ENCODE measurements around the gene ANGPTL7. TPM values are rescaled to one million over a fixed set of nuclear protein-coding genes. Genes with fewer than 3 reads are reported as not detected.

The ANGPTL7 gene
- total RNA-seq, 1 experiment from 2014 or later = not detected

DNA sequence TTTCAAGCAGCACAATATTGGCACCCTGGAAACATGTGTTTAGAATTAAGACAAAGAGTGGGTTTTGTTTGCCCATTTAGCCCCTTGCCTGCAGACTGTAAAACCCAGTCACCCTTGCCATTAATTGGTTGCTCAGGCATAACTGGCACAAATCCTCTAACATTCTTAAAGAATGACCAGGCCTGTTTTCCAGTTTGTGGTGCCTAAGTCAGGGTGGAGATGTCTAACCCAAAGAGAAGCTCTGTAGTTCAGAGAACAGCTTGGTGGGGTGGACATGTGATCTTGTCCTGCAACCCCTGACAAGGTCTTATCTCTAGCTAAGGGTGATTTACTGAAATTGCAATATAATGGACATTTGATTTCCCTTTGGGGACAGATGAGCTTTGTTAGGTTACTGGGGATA is 8.8 kb upstream of the ANGPTL7 start:
- no peaks in the 10 kb centered on the region for H3K4me1 ChIP-seq
- no peaks in the 10 kb centered on the region for H3K27me3 Mint-ChIP-seq (ENCODE audit: insufficient read depth, unreplicated experiment)
- no peaks in the 10 kb centered on the region for H3K36me3 ChIP-seq (ENCODE audit: control insufficient read depth, insufficient read depth, low read length)
- intact Hi-C loops (cut with micrococcal nuclease; ENCODE audit: unreplicated experiment) = no loop called here
- DNase-seq = no peak
- H3K36me3 Mint-ChIP-seq (ENCODE audit: insufficient read depth, unreplicated experiment) = peaks cover 9% of the 10 kb centered on the region
- H3K9me3 ChIP-seq = no peaks in the 10 kb centered on the region
- H3K4me1 Mint-ChIP-seq (ENCODE audit: low read depth, unreplicated experiment) = no peaks in the 10 kb centered on the region
- no peaks in the 10 kb centered on the region for H3K9me3 Mint-ChIP-seq (ENCODE audit: unreplicated experiment)
- no peaks in the 10 kb centered on the region for H3K27me3 ChIP-seq (replicated peaks; ENCODE audit: control insufficient read depth, insufficient read depth, low read length)
- no peak overlapping the region for H3K4me3 ChIP-seq (ENCODE audit: low read depth, low read length)
- H3K27ac Mint-ChIP-seq (ENCODE audit: unreplicated experiment) = no peak overlapping the region
- POLR2A ChIA-PET = no interaction called here
- TF ChIP-seq CTCF (IDR thresholded peaks at IDR 0.05; ENCODE audit: insufficient read depth in 1 of 2, low read depth in 1 of 2, low read length in 1 of 2, severe bottlenecking in 1 of 2, unreplicated experiment in 1 of 2) = no peak
- BruUV-seq (replicated peaks) = no TSS peak
- H3K4me3 Mint-ChIP-seq (ENCODE audit: unreplicated experiment) = no peak overlapping the region
- CTCF ChIA-PET = interaction anchor here (1.3 kb wide), 1 partner anchor 143 kb away, joined by 3 read pairs; no protein-coding TSS in a partner anchor

- intact Hi-C loops (cut with micrococcal nuclease; ENCODE audit: unreplicated experiment) = no loop called here
- BruUV-seq (replicated peaks) = no TSS peak
- H3K36me3 ChIP-seq (ENCODE audit: control insufficient read depth, insufficient read depth, low read length) = no peaks in the 10 kb centered on the region
- CTCF ChIA-PET = no interaction called here
- POLR2A ChIA-PET = no interaction called here
- TF ChIP-seq CTCF (IDR thresholded peaks at IDR 0.05; ENCODE audit: insufficient read depth in 1 of 2, low read depth in 1 of 2, low read length in 1 of 2, severe bottlenecking in 1 of 2, unreplicated experiment in 1 of 2) = no peak
- DNase-seq = no peak
- H3K27me3 ChIP-seq (replicated peaks; ENCODE audit: control insufficient read depth, insufficient read depth, low read length) = no peaks in the 10 kb centered on the region
- H3K9me3 ChIP-seq = no peaks in the 10 kb centered on the region
- H3K27me3 Mint-ChIP-seq (ENCODE audit: insufficient read depth, unreplicated experiment) = no peaks in the 10 kb centered on the region
- no peaks in the 10 kb centered on the region for H3K4me1 ChIP-seq
- H3K27ac Mint-ChIP-seq (ENCODE audit: unreplicated experiment) = no peak overlapping the region
- H3K9me3 Mint-ChIP-seq (ENCODE audit: unreplicated experiment) = no peaks in the 10 kb centered on the region
- peaks cover 9% of the 10 kb centered on the region for H3K36me3 Mint-ChIP-seq (ENCODE audit: insufficient read depth, unreplicated experiment)
- no peak overlapping the region for H3K4me3 Mint-ChIP-seq (ENCODE audit: unreplicated experiment)
- no peak overlapping the region for H3K4me3 ChIP-seq (ENCODE audit: low read depth, low read length)
- H3K4me1 Mint-ChIP-seq (ENCODE audit: low read depth, unreplicated experiment) = no peaks in the 10 kb centered on the region
Measured at GRCh38 chr1:11182884-11183283, 6.3 kb upstream of the ANGPTL7 start.

GRCh38 chr1:11184973-11185372 is 4.2 kb upstream of the ANGPTL7 start:
- no TSS peak for BruUV-seq (replicated peaks)
- no peaks in the 10 kb centered on the region for H3K9me3 ChIP-seq
- H3K36me3 Mint-ChIP-seq (ENCODE audit: insufficient read depth, unreplicated experiment) = peaks cover 5% of the 10 kb centered on the region
- no peaks in the 10 kb centered on the region for H3K9me3 Mint-ChIP-seq (ENCODE audit: unreplicated experiment)
- no peak overlapping the region for H3K4me3 Mint-ChIP-seq (ENCODE audit: unreplicated experiment)
- H3K27me3 Mint-ChIP-seq (ENCODE audit: insufficient read depth, unreplicated experiment) = no peaks in the 10 kb centered on the region
- H3K4me3 ChIP-seq (ENCODE audit: low read depth, low read length) = no peak overlapping the region
- intact Hi-C loops (cut with micrococcal nuclease; ENCODE audit: unreplicated experiment) = no loop called here
- TF ChIP-seq CTCF (IDR thresholded peaks at IDR 0.05; ENCODE audit: insufficient read depth in 1 of 2, low read depth in 1 of 2, low read length in 1 of 2, severe bottlenecking in 1 of 2, unreplicated experiment in 1 of 2) = no peak
- ChIA-PET POLR2A (no interaction called here), CTCF (no interaction called here)
- H3K36me3 ChIP-seq (ENCODE audit: control insufficient read depth, insufficient read depth, low read length) = no peaks in the 10 kb centered on the region
- no peak overlapping the region for H3K27ac Mint-ChIP-seq (ENCODE audit: unreplicated experiment)
- no peak for DNase-seq
- H3K4me1 Mint-ChIP-seq (ENCODE audit: low read depth, unreplicated experiment) = no peaks in the 10 kb centered on the region
- H3K4me1 ChIP-seq = no peaks in the 10 kb centered on the region
- no peaks in the 10 kb centered on the region for H3K27me3 ChIP-seq (replicated peaks; ENCODE audit: control insufficient read depth, insufficient read depth, low read length)
